ENCODE results near the gene NFASC. TPM values are rescaled to one million over a fixed set of nuclear protein-coding genes. Genes with fewer than 3 reads are reported as not detected.

NFASC gene
- total and polyA plus RNA-seq, 2 donors: 0.14 to 1.4 TPM

DNA sequence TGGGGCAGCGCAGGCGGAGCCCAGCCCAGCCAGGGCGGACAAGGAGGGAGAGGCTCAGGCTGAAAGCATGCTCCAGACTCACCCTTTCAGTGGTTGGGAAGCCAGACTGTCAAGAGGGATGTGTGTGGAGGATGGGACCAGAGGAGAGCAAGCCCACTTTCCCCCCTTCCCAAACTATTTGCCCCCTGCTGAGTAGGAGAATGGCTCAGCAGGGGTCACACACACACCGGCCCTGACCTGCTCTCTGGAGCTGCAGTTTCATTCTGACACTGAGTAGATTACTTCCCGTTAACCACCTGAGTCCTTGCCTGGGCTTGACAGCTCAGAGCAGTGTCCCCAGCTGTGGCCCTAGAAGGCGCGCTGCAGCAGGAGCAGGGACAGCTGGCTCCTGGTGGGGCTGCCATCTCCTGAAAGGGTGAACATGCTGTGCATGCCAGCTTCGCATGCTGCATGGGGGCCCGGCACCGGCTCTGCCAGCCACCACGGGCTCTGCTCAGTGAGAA, 120.7 kb downstream of the NFASC start:
- Histone ChIP-seq H3K4me3 (ENCODE audit: low read length in 2 of 2) (no peak overlapping the region), H3K36me3 (ENCODE audit: control insufficient read depth in 2 of 2, insufficient read depth in 2 of 2, low read length in 1 of 2) (no peaks in the 10 kb centered on the region), H3K9me3 (ENCODE audit: control insufficient read depth in 2 of 2, insufficient read depth in 1 of 2, low read length in 1 of 2) (no peaks in the 10 kb centered on the region), H3K27me3 (ENCODE audit: control insufficient read depth in 2 of 2, insufficient read depth in 1 of 2, low read length in 1 of 2) (no peaks in the 10 kb centered on the region), H3K4me1 (ENCODE audit: control insufficient read depth in 2 of 2, insufficient read depth in 2 of 2, low read length in 2 of 2) (peaks cover 0 to 14% of the 10 kb centered on the region in 2 donors), H3K27ac (ENCODE audit: low read depth in 1 of 2, low read length in 1 of 2) (no peak overlapping the region)
- 85% methylated on average over 11 of the region's 11 CpGs for WGBS
- no peak for DNase-seq (ENCODE audit: low read depth in 6 of 9, low spot score in 9 of 9)

DNA sequence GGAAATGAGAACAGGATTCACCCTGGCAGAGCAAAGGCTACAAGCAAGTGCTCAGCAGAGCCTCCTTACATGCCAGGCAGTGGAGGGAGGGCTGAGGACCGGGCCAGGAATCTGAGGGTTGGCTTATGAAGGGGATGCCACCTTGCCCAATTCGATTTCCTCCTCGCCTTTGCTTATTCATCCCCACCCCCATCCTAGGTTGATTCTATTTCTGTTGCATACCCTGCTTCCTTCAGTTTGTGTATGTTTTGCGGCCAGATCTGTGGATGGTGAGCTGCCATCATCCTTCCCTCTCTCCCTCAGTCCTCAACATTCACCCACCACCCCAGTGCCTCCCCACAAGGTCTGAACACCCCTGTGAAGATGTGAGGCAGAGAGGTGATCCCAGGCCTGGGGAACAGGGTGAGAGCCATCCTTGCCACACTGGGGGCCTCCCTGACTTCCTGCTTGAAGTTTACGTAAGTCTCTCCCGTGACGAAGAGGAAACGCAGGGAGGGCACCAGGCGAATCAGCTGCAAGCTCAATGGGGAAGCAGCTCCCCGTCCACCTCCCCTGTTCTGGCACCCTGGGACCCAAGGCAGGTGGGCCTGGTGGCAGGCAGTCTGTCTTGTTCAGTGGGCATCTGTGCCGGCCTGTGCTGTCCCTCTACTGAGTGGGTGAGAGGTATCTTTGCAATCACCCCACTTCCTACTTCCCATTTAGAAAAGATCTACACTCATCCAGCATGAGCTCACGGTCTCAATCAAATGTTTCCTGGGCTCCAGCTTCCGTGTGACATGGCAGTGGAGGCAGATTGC, 121.7 kb downstream of the NFASC start:
- H3K4me1 ChIP-seq (ENCODE audit: control insufficient read depth in 2 of 2, insufficient read depth in 2 of 2, low read length in 2 of 2): peaks cover 0 to 14% of the 10 kb centered on the region in 2 donors
- no peak overlapping the region for H3K4me3 ChIP-seq (ENCODE audit: low read length in 2 of 2)
- peak in 4 of 9 donors; percentile 22 to 64 (median 34) for DNase-seq (ENCODE audit: low read depth in 6 of 9, low spot score in 9 of 9)
- H3K27ac ChIP-seq (ENCODE audit: low read depth in 1 of 2, low read length in 1 of 2): no peak overlapping the region
- H3K27me3 ChIP-seq (ENCODE audit: control insufficient read depth in 2 of 2, insufficient read depth in 1 of 2, low read length in 1 of 2): no peaks in the 10 kb centered on the region
- WGBS: 27% methylated on average over 13 of the region's 13 CpGs
- no peaks in the 10 kb centered on the region for H3K36me3 ChIP-seq (ENCODE audit: control insufficient read depth in 2 of 2, insufficient read depth in 2 of 2, low read length in 1 of 2)
- no peaks in the 10 kb centered on the region for H3K9me3 ChIP-seq (ENCODE audit: control insufficient read depth in 2 of 2, insufficient read depth in 1 of 2, low read length in 1 of 2)

DNA sequence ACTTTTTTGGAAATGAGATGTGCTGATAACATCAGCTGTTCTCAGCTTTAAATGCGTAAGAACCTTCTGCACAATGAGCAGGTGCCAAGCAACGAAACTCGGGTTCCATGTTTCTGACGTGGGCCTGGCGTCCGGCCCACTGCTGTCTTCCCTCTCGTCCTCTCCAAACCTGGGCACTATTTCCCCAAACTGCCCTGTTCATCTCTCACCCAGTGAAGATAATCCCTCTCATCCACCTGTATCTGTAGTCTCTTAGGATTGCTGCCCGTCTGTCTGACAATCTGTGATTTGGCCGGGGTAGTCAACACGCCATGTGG, 122.3 kb downstream of the NFASC start:
- Histone ChIP-seq H3K9me3 (ENCODE audit: control insufficient read depth in 2 of 2, insufficient read depth in 1 of 2, low read length in 1 of 2) (no peaks in the 10 kb centered on the region), H3K27ac (ENCODE audit: low read depth in 1 of 2, low read length in 1 of 2) (no peak overlapping the region), H3K4me3 (ENCODE audit: low read length in 2 of 2) (no peak overlapping the region), H3K4me1 (ENCODE audit: control insufficient read depth in 2 of 2, insufficient read depth in 2 of 2, low read length in 2 of 2) (peaks cover 0 to 14% of the 10 kb centered on the region in 2 donors), H3K27me3 (ENCODE audit: control insufficient read depth in 2 of 2, insufficient read depth in 1 of 2, low read length in 1 of 2) (no peaks in the 10 kb centered on the region), H3K36me3 (ENCODE audit: control insufficient read depth in 2 of 2, insufficient read depth in 2 of 2, low read length in 1 of 2) (no peaks in the 10 kb centered on the region)
- no peak for DNase-seq (ENCODE audit: low read depth in 6 of 9, low spot score in 9 of 9)
- WGBS: 95% methylated on average over 10 of the region's 10 CpGs

DNA sequence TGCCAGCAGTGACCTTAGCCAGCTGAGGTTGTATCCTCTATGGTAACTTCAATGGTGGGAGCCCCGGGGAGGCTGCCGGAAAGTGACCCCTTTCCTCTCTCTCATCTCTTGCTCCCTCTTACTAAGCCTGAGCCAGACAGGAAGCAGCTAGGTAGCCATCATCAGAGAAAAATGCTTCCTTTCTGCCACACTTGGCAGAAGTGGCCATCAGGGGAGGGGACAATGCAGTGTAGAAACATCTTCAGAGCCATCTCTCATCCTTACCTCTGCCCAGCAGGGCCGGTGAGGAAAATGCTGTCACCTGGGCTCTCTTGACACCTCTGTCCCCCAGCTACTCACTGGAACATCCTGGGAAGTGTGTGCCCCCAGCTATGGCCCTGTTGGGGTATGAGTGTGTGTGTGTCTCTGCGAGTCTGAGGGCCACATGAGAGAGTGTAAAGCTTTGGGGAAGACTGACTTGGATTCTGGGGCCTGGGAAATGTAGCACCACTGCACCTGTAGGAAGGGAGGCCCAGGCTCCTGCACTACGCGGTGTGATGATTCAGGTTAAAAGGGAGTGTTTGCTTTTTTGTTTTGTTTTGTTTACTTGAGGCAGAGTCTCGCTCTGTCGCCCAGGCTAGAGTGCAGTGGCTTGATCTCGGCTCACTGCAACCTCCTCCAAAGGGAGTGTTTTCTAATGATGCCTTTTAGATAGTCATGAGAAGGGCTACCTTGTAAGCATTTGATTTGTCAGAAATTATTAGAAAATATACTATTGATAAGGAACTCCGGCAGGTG, 123.6 kb downstream of the NFASC start:
- Histone ChIP-seq H3K4me3 (ENCODE audit: low read length in 2 of 2) (no peak overlapping the region), H3K36me3 (ENCODE audit: control insufficient read depth in 2 of 2, insufficient read depth in 2 of 2, low read length in 1 of 2) (no peaks in the 10 kb centered on the region), H3K9me3 (ENCODE audit: control insufficient read depth in 2 of 2, insufficient read depth in 1 of 2, low read length in 1 of 2) (no peaks in the 10 kb centered on the region), H3K27ac (ENCODE audit: low read depth in 1 of 2, low read length in 1 of 2) (no peak overlapping the region), H3K27me3 (ENCODE audit: control insufficient read depth in 2 of 2, insufficient read depth in 1 of 2, low read length in 1 of 2) (no peaks in the 10 kb centered on the region), H3K4me1 (ENCODE audit: control insufficient read depth in 2 of 2, insufficient read depth in 2 of 2, low read length in 2 of 2) (peaks cover 0 to 14% of the 10 kb centered on the region in 2 donors)
- DNase-seq (ENCODE audit: low read depth in 6 of 9, low spot score in 9 of 9): no peak
- 97% methylated on average over 10 of the region's 10 CpGs for WGBS

DNA sequence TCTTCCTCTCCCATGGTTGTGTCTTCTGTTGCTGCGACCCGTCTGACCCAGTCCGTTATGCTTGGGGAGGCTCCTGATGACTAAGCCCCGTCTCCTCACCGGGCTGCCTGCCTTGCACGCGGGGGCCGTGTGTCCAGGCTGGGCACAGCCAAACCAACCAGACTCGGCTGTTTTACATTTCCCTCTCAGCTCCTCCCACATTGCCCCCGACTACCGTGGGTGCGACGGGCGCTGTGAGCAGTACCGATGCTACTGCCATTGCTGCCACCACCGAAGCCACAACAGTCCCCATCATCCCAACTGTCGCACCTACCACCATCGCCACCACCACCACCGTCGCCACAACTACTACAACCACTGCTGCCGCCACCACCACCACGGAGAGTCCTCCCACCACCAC, 126.3 kb downstream of the NFASC start:
- no peaks in the 10 kb centered on the region for H3K9me3 ChIP-seq (ENCODE audit: control insufficient read depth in 2 of 2, insufficient read depth in 1 of 2, low read length in 1 of 2)
- H3K27ac ChIP-seq (ENCODE audit: low read depth in 1 of 2, low read length in 1 of 2): no peak overlapping the region
- H3K4me1 ChIP-seq (ENCODE audit: control insufficient read depth in 2 of 2, insufficient read depth in 2 of 2, low read length in 2 of 2): peaks cover 0 to 10% of the 10 kb centered on the region in 2 donors
- no peak for DNase-seq (ENCODE audit: low read depth in 6 of 9, low spot score in 9 of 9)
- H3K27me3 ChIP-seq (ENCODE audit: control insufficient read depth in 2 of 2, insufficient read depth in 1 of 2, low read length in 1 of 2): no peaks in the 10 kb centered on the region
- no peaks in the 10 kb centered on the region for H3K36me3 ChIP-seq (ENCODE audit: control insufficient read depth in 2 of 2, insufficient read depth in 2 of 2, low read length in 1 of 2)
- 93% methylated on average over 22 of the region's 22 CpGs for WGBS
- H3K4me3 ChIP-seq (ENCODE audit: low read length in 2 of 2): no peak overlapping the region

DNA sequence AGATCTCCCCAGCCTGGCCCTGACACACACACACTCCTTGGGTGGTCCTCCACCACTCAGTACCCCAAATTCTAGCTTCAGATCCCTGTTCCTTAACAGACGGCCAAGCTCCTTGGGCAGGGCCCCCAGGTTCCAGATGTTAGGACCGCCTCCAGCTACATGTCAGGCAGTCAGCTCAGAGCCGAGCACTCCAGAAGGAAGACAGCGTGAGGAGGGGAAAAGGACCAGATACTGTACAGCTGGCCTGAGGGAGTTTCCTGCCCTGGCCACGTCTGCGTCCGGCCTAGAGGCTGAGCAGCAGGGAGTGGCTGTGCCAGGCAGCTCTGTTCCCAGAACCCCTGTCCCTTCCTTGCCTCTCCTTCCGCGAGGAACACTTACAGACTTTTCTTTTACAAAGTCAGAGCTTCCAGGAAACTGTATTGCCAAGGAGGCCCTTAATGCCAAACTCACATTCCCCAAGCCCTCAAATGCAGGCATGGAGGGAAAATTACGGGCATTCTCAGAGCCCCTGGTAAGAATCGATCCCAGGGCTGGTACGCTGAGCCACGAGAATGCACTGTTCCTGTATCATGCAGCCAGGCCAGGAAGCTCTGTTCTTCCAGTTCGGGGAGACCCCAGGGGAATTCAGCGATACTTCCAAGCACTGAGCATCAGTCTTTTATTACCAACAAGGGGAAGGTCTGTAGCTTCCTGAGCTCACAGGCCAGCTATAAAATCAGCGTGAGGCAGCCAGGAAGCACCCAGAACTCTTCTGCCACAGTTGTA, 127.1 kb downstream of the NFASC start:
- DNase-seq (ENCODE audit: low read depth in 6 of 9, low spot score in 9 of 9): no peak
- 94% methylated on average over 16 of the region's 16 CpGs for WGBS
- no peak overlapping the region for H3K27ac ChIP-seq (ENCODE audit: low read depth in 1 of 2, low read length in 1 of 2)
- no peaks in the 10 kb centered on the region for H3K27me3 ChIP-seq (ENCODE audit: control insufficient read depth in 2 of 2, insufficient read depth in 1 of 2, low read length in 1 of 2)
- no peaks in the 10 kb centered on the region for H3K9me3 ChIP-seq (ENCODE audit: control insufficient read depth in 2 of 2, insufficient read depth in 1 of 2, low read length in 1 of 2)
- H3K4me3 ChIP-seq (ENCODE audit: low read length in 2 of 2): no peak overlapping the region
- no peaks in the 10 kb centered on the region for H3K36me3 ChIP-seq (ENCODE audit: control insufficient read depth in 2 of 2, insufficient read depth in 2 of 2, low read length in 1 of 2)
- H3K4me1 ChIP-seq (ENCODE audit: control insufficient read depth in 2 of 2, insufficient read depth in 2 of 2, low read length in 2 of 2): peaks cover 0 to 2% of the 10 kb centered on the region in 2 donors

DNA sequence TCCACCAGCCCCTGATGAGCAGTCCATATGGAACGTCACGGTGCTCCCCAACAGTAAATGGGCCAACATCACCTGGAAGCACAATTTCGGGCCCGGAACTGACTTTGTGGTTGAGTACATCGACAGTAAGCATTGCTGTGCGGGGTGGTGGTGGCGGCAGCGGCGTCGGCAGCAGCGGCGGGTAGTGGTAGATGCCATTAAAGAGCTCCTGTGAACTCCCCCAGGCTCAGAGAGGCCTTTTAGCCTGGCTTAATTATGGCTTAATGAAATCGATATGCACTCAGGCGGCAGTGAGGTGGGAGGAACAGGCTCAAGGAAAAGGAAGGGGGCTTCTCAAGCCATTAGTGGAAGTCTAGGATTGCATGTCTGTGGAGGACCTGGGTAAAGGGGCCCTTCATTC, 130.5 kb downstream of the NFASC start:
- no peak for DNase-seq (ENCODE audit: low read depth in 6 of 9, low spot score in 9 of 9)

DNA sequence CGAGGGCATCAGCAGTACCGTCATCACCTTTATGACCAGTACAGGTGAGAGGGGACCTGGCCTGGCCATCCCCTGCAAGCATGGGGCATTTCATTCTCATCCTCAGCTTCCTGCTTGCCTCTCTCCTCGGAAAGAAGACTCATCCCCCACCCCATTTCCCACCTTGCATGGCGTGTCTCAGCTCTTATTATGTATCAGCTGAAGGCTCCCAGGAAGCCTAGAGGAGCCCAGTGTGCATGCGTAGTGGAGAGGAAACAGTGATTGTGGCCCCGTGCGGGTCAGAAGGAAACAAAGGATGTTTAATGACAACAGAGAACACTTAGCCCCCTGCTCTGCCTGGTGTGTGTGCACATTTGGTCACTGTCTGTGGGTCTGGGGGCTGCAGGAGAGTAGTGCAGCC, 132.0 kb downstream of the NFASC start:
- Histone ChIP-seq H3K27me3 (ENCODE audit: control insufficient read depth in 2 of 2, insufficient read depth in 1 of 2, low read length in 1 of 2) (no peaks in the 10 kb centered on the region), H3K36me3 (ENCODE audit: control insufficient read depth in 2 of 2, insufficient read depth in 2 of 2, low read length in 1 of 2) (no peaks in the 10 kb centered on the region), H3K27ac (ENCODE audit: low read depth in 1 of 2, low read length in 1 of 2) (no peak overlapping the region), H3K4me3 (ENCODE audit: low read length in 2 of 2) (no peak overlapping the region), H3K4me1 (ENCODE audit: control insufficient read depth in 2 of 2, insufficient read depth in 2 of 2, low read length in 2 of 2) (no peaks in the 10 kb centered on the region), H3K9me3 (ENCODE audit: control insufficient read depth in 2 of 2, insufficient read depth in 1 of 2, low read length in 1 of 2) (no peaks in the 10 kb centered on the region)
- WGBS: 94% methylated on average over 7 of the region's 7 CpGs
- no peak for DNase-seq (ENCODE audit: low read depth in 6 of 9, low spot score in 9 of 9)

More for the DNA sequence above, 130.5 kb downstream of the NFASC start:
- Histone ChIP-seq H3K36me3 (ENCODE audit: control insufficient read depth in 2 of 2, insufficient read depth in 2 of 2, low read length in 1 of 2) (no peaks in the 10 kb centered on the region), H3K9me3 (ENCODE audit: control insufficient read depth in 2 of 2, insufficient read depth in 1 of 2, low read length in 1 of 2) (no peaks in the 10 kb centered on the region), H3K4me1 (ENCODE audit: control insufficient read depth in 2 of 2, insufficient read depth in 2 of 2, low read length in 2 of 2) (no peaks in the 10 kb centered on the region), H3K4me3 (ENCODE audit: low read length in 2 of 2) (no peak overlapping the region), H3K27me3 (ENCODE audit: control insufficient read depth in 2 of 2, insufficient read depth in 1 of 2, low read length in 1 of 2) (no peaks in the 10 kb centered on the region), H3K27ac (ENCODE audit: low read depth in 1 of 2, low read length in 1 of 2) (no peak overlapping the region)
- 98% methylated on average over 14 of the region's 14 CpGs for WGBS
